Panc1 (cell line): Measurements from ENCODE around the gene SH3TC1. TPM values are rescaled to one million over a fixed set of nuclear protein-coding genes. Genes with fewer than 3 reads are reported as not detected.

Source experiments
- ATAC-seq: fragments of 200-7000 bp; cut with Tn5 transposase; 2 replicates; pipeline ENCODE4 v1.9.1; 2020; ENCODE audit warnings: mild to moderate bottlenecking, moderate library complexity
- BruUV-seq: library from RNA; stranded (reverse); fragments of 400-500 nt; replicated peaks from 2 replicates; lab custom pipeline; 2021; lab: Mats Ljungman, UMichigan
- CTCF ChIA-PET: fragments of 300-600 bp; sonication (Branson Sonifier 250); formaldehyde crosslinking; loops from one replicate; lab custom pipeline; 2022; ENCODE audit warnings: antibody characterized with exemption; lab: Charles Lee
- POLR2A ChIA-PET: fragments of 300-600 bp; sonication (Branson Sonifier 250); formaldehyde crosslinking; loops from one replicate; lab custom pipeline; 2022; ENCODE audit warnings: antibody characterized with exemption; lab: Charles Lee
- DNase-seq: peaks from one replicate; pipeline ENCODE4 v3.0.0-alpha.2; 2010; ENCODE audit warnings: low read depth, low spot score
- H3K27ac ChIP-seq: 2 replicates; pipeline ENCODE4 v1.5.1; 2011; ENCODE audit warnings: mild to moderate bottlenecking, low read length, inconsistent platforms
- H3K27me3 ChIP-seq: fragments of 200-500 bp; sonication (Bioruptor generic); 2 replicates; pipeline ENCODE4 v1.6.0; 2014; ENCODE audit warnings: low read length, inconsistent platforms; ENCODE audit not compliant: control insufficient read depth, insufficient read depth
- H3K36me3 ChIP-seq: fragments of 200-500 bp; sonication (Bioruptor generic); 2 replicates; pipeline ENCODE4 v1.5.1; 2014; ENCODE audit warnings: inconsistent platforms, mild to moderate bottlenecking, low read length, moderate library complexity; ENCODE audit not compliant: control insufficient read depth, insufficient read depth
- H3K4me1 ChIP-seq: 2 replicates; pipeline ENCODE4 v1.5.1; 2011; ENCODE audit warnings: inconsistent platforms, mild to moderate bottlenecking, low read length, moderate library complexity; ENCODE audit not compliant: control insufficient read depth, insufficient read depth
- H3K4me3 ChIP-seq, 2 experiments: 2 replicates each; pipeline ENCODE4 v1.5.1; 2011 to 2012; ENCODE audit warnings: low read depth in 2 of 2, low read length in 2 of 2, mild to moderate bottlenecking in 2 of 2, inconsistent platforms in 1 of 2, moderate library complexity in 1 of 2
- H3K9me3 ChIP-seq: fragments of 200-500 bp; sonication (Bioruptor generic); 2 replicates; pipeline ENCODE4 v1.5.1; 2014; ENCODE audit warnings: low read depth, mild to moderate bottlenecking, inconsistent platforms, low read length, moderate library complexity; ENCODE audit not compliant: control insufficient read depth, insufficient read depth
- POLR2AphosphoS5 ChIP-seq: IDR thresholded peaks from 2 replicates; pipeline ENCODE4 v1.6.1; 2012; ENCODE audit warnings: mild to moderate bottlenecking, low read depth, low read length, moderate library complexity
- SIN3A ChIP-seq: IDR thresholded peaks from 2 replicates; pipeline ENCODE4 v1.6.1; 2012; ENCODE audit warnings: low read depth, mild to moderate bottlenecking, low read length, moderate library complexity, borderline replicate concordance; ENCODE audit not compliant: insufficient read depth
- TCF7L2 ChIP-seq: IDR thresholded peaks from 2 replicates; pipeline ENCODE4 v1.6.1; 2011; ENCODE audit warnings: mild to moderate bottlenecking, low read depth, low read length, inconsistent platforms
- in situ Hi-C: cut with HindIII; loops from 2 replicates; pipeline ENCODE4 v1.10.0; 2016; ENCODE audit warnings: low sequenced_read_pairs, low pct_unique_long_range_greater_than_20kb
- intact Hi-C: fragments of 100-400 bp; cut with micrococcal nuclease; formaldehyde crosslinking; loops from one replicate; pipeline ENCODE4 v1.10.0; 2022; ENCODE audit not compliant: unreplicated experiment
- total RNA-seq: library from RNA; stranded (reverse); gene quantifications from one replicate; pipeline ENCODE4 v1.2.1, GENCODE V29; 2021; ENCODE audit not compliant: unreplicated experiment
- TF ChIP-seq, protein P1 (sequence below), 2 experiments: IDR thresholded peaks; 2 replicates each; pipeline ENCODE4 v1.6.1; 2011 to 2012; ENCODE audit warnings: low read depth in 2 of 2, control low read depth in 1 of 2, low read length in 1 of 2, mild to moderate bottlenecking in 1 of 2, moderate library complexity in 1 of 2; ENCODE audit not compliant: insufficient read depth in 1 of 2
- TF ChIP-seq, protein P2 (sequence below): fragments of 450-650 bp; IDR thresholded peaks from 2 replicates; pipeline ENCODE4 v1.5.1; 2017; ENCODE audit warnings: mild to moderate bottlenecking

The SH3TC1 gene
- total RNA-seq, 1 experiment from 2014 or later = 4.5 TPM

DNA sequence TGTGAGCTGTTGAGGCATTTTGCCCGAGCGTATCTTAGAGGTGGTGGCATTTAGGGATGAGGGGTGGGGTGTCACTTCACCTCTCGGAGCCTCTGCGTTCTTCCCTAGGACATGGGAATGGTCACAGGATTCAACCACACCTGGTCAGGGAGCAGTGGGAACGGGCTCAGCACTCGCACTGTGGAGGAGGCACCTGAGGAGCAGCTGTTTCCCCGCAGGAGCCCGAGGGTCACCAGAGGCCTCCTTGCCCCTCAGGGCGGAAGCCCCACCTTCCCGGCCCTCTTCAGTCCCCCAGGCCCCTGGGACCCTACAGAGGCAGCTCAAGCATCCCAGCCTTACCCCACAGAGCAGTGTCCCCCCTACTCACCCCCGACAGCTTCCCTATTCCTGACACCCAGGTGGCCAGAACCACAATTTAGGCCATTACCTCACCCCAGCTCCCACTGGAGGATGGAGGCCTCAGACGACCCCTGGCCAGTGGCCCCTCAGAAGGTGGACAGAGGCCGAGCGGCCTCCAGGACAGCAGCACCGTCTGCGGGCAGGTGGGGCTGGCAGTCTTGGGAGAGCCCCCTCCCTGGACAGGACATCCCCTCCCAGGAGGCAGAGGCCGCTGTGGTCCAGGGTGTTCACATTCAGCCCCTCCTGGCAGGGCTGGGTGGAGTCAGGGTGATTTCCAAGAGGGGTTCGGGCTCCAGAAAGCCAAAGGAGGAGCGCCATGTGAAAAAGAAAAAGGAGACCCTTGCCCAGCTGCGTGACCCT lies 66.3 kb downstream of the SH3TC1 start:
- in situ Hi-C loops = no loop called here
- Histone ChIP-seq H3K4me3 (no peak overlapping the region), H3K9me3 (no peaks in the 10 kb centered on the region), H3K36me3 (no peaks in the 10 kb centered on the region), H3K27ac (no peak overlapping the region), H3K27me3 (no peaks in the 10 kb centered on the region), H3K4me1 (no peaks in the 10 kb centered on the region; the same call in 1 of the 2 replicates)
- no TSS peak for BruUV-seq
- ATAC-seq = no peak
- intact Hi-C loops = no loop called here
- DNase-seq = no peak
- POLR2A ChIA-PET = no interaction called here
- CTCF ChIA-PET = interaction anchor here (2.3 kb wide), 1 partner anchor 23 kb away, joined by 7 read pairs; no protein-coding TSS in a partner anchor
- no peak for TF ChIP-seq TCF7L2
- TF ChIP-seq, protein P1, sequence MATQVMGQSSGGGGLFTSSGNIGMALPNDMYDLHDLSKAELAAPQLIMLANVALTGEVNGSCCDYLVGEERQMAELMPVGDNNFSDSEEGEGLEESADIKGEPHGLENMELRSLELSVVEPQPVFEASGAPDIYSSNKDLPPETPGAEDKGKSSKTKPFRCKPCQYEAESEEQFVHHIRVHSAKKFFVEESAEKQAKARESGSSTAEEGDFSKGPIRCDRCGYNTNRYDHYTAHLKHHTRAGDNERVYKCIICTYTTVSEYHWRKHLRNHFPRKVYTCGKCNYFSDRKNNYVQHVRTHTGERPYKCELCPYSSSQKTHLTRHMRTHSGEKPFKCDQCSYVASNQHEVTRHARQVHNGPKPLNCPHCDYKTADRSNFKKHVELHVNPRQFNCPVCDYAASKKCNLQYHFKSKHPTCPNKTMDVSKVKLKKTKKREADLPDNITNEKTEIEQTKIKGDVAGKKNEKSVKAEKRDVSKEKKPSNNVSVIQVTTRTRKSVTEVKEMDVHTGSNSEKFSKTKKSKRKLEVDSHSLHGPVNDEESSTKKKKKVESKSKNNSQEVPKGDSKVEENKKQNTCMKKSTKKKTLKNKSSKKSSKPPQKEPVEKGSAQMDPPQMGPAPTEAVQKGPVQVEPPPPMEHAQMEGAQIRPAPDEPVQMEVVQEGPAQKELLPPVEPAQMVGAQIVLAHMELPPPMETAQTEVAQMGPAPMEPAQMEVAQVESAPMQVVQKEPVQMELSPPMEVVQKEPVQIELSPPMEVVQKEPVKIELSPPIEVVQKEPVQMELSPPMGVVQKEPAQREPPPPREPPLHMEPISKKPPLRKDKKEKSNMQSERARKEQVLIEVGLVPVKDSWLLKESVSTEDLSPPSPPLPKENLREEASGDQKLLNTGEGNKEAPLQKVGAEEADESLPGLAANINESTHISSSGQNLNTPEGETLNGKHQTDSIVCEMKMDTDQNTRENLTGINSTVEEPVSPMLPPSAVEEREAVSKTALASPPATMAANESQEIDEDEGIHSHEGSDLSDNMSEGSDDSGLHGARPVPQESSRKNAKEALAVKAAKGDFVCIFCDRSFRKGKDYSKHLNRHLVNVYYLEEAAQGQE (IDR thresholded peaks at IDR 0.05; ENCODE audit: insufficient read depth in 1 of 2, low read depth in 2 of 2, low read length in 1 of 2) = no peak
- TF ChIP-seq, protein P2, sequence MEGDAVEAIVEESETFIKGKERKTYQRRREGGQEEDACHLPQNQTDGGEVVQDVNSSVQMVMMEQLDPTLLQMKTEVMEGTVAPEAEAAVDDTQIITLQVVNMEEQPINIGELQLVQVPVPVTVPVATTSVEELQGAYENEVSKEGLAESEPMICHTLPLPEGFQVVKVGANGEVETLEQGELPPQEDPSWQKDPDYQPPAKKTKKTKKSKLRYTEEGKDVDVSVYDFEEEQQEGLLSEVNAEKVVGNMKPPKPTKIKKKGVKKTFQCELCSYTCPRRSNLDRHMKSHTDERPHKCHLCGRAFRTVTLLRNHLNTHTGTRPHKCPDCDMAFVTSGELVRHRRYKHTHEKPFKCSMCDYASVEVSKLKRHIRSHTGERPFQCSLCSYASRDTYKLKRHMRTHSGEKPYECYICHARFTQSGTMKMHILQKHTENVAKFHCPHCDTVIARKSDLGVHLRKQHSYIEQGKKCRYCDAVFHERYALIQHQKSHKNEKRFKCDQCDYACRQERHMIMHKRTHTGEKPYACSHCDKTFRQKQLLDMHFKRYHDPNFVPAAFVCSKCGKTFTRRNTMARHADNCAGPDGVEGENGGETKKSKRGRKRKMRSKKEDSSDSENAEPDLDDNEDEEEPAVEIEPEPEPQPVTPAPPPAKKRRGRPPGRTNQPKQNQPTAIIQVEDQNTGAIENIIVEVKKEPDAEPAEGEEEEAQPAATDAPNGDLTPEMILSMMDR = no peak
- TF ChIP-seq SIN3A = no peak
- no peak for TF ChIP-seq POLR2AphosphoS5

DNA sequence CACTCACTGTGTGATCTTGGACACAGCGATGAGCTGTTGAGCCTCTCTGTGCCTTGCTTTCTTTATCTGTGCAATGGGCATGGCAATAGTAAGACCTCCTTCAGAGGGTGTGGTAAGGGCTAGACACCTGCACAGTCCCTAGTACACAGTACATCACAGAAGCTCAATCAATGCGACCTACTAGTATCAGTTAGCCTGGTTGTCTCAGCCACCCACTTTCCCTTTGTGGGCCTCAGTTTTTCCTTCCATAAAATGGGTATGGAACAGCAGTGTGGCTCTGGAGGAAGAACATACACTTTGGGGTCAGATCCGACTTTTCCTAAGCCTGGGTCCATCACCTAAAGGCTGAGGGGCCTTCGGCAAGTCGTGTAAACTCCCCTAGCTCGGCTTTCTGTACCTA lies 67.0 kb downstream of the SH3TC1 start:
- TF ChIP-seq, protein P2 = no peak
- TF ChIP-seq POLR2AphosphoS5 (no peak), TCF7L2 (no peak), SIN3A (no peak)
- TF ChIP-seq, protein P1 (IDR thresholded peaks at IDR 0.05; ENCODE audit: insufficient read depth in 1 of 2, low read depth in 2 of 2, low read length in 1 of 2) = no peak
- no peak for DNase-seq
- no TSS peak for BruUV-seq
- H3K27me3 ChIP-seq = no peaks in the 10 kb centered on the region; the same call in 1 of the 2 replicates
- H3K4me3 ChIP-seq = no peak overlapping the region
- no peaks in the 10 kb centered on the region for H3K36me3 ChIP-seq
- no peak for ATAC-seq
- ChIA-PET POLR2A (no interaction called here), CTCF (interaction anchor here (0.5 to 2.3 kb wide), 2 partner anchors 24 to 1686 kb away, joined by 4 to 7 read pairs; no protein-coding TSS in a partner anchor)
- no peaks in the 10 kb centered on the region; the same call in 1 of the 2 replicates for H3K4me1 ChIP-seq
- H3K9me3 ChIP-seq = no peaks in the 10 kb centered on the region
- no peak overlapping the region for H3K27ac ChIP-seq
- intact Hi-C loops = no loop called here
- in situ Hi-C loops = no loop called here
